ENCODE measurements around the gene VCPKMT. TPM values are rescaled to one million over a fixed set of nuclear protein-coding genes. Genes with fewer than 3 reads are reported as not detected.

VCPKMT gene
- total RNA-seq, 1 donor from 2014 or later = 13.9 TPM

DNA sequence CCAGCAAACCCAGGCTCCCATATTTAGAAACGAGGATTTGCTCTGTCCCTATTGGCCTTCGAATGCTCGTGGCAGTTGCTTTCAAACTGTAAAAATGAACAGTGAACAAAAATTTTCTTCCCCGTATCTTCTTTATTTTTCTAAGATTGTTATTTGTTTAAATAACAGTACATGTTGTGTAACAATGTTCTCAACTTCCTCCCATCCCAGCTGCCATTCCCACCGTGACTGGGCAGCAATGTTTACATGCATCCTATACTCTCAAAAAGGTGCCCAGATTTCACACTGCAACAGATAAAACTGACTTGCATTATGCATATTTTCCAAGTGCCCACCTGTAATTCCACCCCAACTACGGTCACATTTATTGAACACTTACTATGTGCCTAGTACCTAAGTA, 12.8 kb downstream of the VCPKMT start:
- H3K9me3 Mint-ChIP-seq = no peaks in the 10 kb centered on the region
- DNase-seq (ENCODE audit: extremely low spot score, unreplicated experiment) = no peak
- H3K4me1 Mint-ChIP-seq (ENCODE audit: unreplicated experiment) = peaks cover 4% of the 10 kb centered on the region
- H3K4me3 Mint-ChIP-seq = no peak overlapping the region
- H3K27ac Mint-ChIP-seq = peak overlapping the region; percentile 64
- peaks cover 5% of the 10 kb centered on the region for H3K36me3 Mint-ChIP-seq
- TF ChIP-seq, protein P1, sequence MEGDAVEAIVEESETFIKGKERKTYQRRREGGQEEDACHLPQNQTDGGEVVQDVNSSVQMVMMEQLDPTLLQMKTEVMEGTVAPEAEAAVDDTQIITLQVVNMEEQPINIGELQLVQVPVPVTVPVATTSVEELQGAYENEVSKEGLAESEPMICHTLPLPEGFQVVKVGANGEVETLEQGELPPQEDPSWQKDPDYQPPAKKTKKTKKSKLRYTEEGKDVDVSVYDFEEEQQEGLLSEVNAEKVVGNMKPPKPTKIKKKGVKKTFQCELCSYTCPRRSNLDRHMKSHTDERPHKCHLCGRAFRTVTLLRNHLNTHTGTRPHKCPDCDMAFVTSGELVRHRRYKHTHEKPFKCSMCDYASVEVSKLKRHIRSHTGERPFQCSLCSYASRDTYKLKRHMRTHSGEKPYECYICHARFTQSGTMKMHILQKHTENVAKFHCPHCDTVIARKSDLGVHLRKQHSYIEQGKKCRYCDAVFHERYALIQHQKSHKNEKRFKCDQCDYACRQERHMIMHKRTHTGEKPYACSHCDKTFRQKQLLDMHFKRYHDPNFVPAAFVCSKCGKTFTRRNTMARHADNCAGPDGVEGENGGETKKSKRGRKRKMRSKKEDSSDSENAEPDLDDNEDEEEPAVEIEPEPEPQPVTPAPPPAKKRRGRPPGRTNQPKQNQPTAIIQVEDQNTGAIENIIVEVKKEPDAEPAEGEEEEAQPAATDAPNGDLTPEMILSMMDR (conservative IDR thresholded peaks at IDR 0.05) = no peak
- H3K27me3 Mint-ChIP-seq = no peaks in the 10 kb centered on the region

DNA sequence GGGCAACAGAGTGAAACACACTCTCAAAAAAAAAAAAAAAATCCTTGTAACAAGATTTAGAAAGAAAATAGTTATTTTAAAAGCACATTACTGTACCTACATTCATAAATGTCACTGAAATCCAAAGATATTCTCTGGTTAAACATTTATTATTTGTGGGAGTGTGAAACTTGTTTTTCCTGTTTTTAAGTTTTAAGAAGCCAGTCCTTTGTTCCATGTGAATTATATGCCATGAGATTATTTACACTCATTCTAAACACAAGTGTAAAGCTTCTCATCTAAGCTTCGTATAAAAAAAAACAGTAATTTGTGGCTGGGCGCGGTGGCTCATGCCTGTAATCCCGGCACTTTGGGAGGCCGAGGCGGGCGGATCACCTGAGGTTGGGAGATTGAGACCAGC, 15.0 kb downstream of the VCPKMT start:
- H3K27ac Mint-ChIP-seq = peak overlapping the region; percentile 94
- H3K9me3 Mint-ChIP-seq = no peaks in the 10 kb centered on the region
- no peaks in the 10 kb centered on the region for H3K36me3 Mint-ChIP-seq
- DNase-seq (ENCODE audit: extremely low spot score, unreplicated experiment) = no peak
- TF ChIP-seq, protein P1 (conservative IDR thresholded peaks at IDR 0.05) = no peak
- no peaks in the 10 kb centered on the region for H3K27me3 Mint-ChIP-seq
- peak overlapping the region; percentile 7 for H3K4me3 Mint-ChIP-seq
- H3K4me1 Mint-ChIP-seq (ENCODE audit: unreplicated experiment) = peaks cover 4% of the 10 kb centered on the region

- Mint-ChIP-seq H3K9me3 (no peaks in the 10 kb centered on the region), H3K27me3 (no peaks in the 10 kb centered on the region), H3K4me1 (ENCODE audit: unreplicated experiment) (peaks cover 4% of the 10 kb centered on the region), H3K4me3 (no peak overlapping the region), H3K36me3 (peaks cover 2% of the 10 kb centered on the region), H3K27ac (peak overlapping the region; percentile 94)
- DNase-seq (ENCODE audit: extremely low spot score, unreplicated experiment) = no peak
- TF ChIP-seq, protein P1 (conservative IDR thresholded peaks at IDR 0.05) = no peak
These were observed 15.6 kb downstream of the VCPKMT start for GRCh38 chr14:50100805-50101204.

- DNase-seq (ENCODE audit: extremely low spot score, unreplicated experiment) = no peak
- no peaks in the 10 kb centered on the region for H3K9me3 Mint-ChIP-seq
- TF ChIP-seq, protein P1 (conservative IDR thresholded peaks at IDR 0.05) = no peak
- H3K36me3 Mint-ChIP-seq = peaks cover 4% of the 10 kb centered on the region
- H3K27me3 Mint-ChIP-seq = no peaks in the 10 kb centered on the region
- H3K27ac Mint-ChIP-seq = peak overlapping the region; percentile 9
- H3K4me1 Mint-ChIP-seq (ENCODE audit: unreplicated experiment) = peaks cover 4% of the 10 kb centered on the region
- no peak overlapping the region for H3K4me3 Mint-ChIP-seq
These were observed 17.0 kb downstream of the VCPKMT start for GRCh38 chr14:50099335-50099734.

GRCh38 chr14:50095895-50096294, 20.5 kb downstream of the VCPKMT start:
- peaks cover 17% of the 10 kb centered on the region for H3K4me1 Mint-ChIP-seq (ENCODE audit: unreplicated experiment)
- TF ChIP-seq, protein P1 (conservative IDR thresholded peaks at IDR 0.05) = no peak
- H3K4me3 Mint-ChIP-seq = no peak overlapping the region
- H3K27ac Mint-ChIP-seq = peak overlapping the region; percentile 55
- peaks cover 9% of the 10 kb centered on the region for H3K36me3 Mint-ChIP-seq
- H3K9me3 Mint-ChIP-seq = no peaks in the 10 kb centered on the region
- no peaks in the 10 kb centered on the region for H3K27me3 Mint-ChIP-seq
- no peak for DNase-seq (ENCODE audit: extremely low spot score, unreplicated experiment)

All from type B pancreatic cell (in vitro differentiated cells).